GM21576 (cell line): Measurements from ENCODE around the gene HDGFL1.

ENCODE experiments used
- ATAC-seq: cut with Tn5 transposase; IDR thresholded peaks from one replicate; pipeline ENCODE4 v1.9.1; 2021; ENCODE audit warnings: mild to moderate bottlenecking, moderate library complexity; ENCODE audit not compliant: unreplicated experiment

HDGFL1 gene

DNA sequence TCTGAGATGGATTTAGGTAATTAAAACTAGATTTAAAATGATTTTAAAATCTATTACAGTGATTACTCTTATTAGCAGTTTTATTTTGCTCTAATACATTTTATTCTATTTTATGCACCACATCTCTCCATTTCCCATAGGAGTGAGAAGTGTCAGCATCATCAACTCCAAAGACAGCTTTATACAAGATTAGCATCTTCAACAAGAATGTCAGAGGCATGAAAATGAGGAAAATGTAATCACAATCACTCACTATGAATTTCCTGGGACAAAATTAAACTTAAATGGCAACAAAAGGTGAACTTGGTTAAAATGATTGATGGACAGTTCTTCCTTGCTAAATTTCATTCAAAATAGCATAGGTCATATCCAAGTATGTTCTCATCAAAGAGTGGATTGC lies 19.8 kb downstream of the HDGFL1 start:
- no peak for ATAC-seq

DNA sequence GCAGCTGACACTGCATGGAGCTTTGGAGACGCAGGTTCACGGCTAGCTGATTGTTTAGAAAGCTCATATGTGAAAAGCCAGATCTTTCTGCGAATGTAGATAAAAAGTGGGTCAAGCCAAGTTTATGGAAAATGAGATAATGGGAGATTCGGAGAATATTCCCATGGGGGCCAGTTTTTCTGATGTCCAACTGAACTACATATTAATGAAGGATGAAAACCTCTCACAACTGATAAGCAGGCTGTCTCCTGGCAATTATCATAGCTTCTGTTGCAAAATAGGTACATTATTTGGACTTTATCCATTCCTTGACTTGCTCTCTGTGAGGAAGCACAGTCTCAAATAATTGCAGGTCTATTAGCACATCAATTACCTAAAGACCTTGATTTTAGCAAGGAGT lies 21.1 kb downstream of the HDGFL1 start:
- no peak for ATAC-seq

DNA sequence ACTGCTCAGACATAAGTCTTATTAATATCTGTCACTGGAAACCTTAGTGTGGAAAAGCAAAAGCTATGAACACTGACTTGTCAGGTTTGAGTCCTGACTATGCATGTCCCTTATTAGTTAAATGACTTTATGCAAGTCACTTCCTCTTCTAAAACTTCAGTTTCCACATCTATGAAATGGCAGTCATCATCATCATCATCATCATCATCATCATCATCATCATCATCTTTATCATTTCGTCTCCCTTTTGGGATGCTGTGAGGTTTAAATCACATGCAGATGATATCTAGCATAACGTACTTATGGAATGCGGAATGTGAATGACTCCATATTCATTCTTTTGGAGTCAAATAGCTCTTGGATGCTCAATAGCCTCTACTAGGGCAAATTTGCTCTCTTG lies 24.5 kb downstream of the HDGFL1 start:
- no peak for ATAC-seq

- no peak for ATAC-seq
Measured at GRCh38 chr6:22596011-22596410, 26.6 kb downstream of the HDGFL1 start.

- ATAC-seq = no peak
Measured at GRCh38 chr6:22598339-22598738, 29.0 kb downstream of the HDGFL1 start.

DNA sequence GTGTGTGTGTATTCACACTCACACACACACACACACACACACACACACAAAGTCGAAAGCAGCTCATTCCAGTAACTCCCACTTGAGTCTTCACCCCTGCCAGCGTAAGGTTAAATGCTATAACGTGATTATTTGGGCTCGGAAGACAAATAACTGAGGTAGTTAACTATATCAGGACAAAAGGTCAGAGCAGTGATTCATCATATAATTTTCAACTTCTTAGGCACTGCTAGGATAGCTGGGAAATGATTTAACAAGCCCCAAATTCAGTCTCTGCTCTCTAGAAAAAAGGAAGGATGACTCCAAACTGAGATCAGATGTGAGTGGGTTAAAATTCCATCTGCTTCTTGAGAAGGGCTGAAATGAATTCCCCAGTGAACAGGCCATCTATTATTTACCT lies 30.7 kb downstream of the HDGFL1 start:
- no peak for ATAC-seq

DNA sequence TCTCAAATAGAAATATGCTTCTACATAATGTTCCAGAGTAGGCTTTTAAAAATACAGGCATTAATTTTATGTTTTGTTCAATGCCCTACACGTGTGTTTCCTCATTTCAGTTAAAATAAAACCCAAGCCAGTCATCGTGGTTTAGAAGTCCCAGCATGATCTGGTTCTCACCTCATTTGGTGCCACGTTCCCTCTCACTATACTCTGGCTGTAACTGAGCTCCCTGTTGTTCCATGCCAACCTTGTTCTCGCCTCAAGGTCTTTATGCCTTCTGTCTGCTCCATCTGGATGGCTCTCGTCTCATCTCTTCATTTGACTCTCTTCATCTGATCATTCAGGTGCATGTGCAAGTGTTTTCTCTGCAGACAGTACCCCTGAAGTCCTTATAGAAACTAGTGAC lies 32.6 kb downstream of the HDGFL1 start:
- ATAC-seq = no peak

DNA sequence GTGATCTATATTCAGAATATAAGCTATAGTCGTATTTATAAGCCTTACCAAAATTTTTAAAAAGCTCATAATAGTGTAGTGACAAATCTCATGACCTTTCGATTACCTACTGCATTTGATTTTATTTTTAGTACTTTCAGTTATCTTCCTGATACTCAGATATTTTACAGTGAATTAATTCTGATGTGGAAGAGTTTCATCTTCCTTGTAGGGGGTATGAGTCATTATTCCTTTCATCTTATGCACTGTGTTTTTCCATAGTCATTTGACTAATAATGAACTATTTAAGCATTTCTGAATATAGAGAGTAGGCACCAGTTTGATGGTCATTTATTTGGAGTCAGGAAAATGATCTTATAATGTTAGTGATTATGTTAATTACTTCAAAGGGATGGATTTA lies 36.4 kb downstream of the HDGFL1 start:
- no peak for ATAC-seq

DNA sequence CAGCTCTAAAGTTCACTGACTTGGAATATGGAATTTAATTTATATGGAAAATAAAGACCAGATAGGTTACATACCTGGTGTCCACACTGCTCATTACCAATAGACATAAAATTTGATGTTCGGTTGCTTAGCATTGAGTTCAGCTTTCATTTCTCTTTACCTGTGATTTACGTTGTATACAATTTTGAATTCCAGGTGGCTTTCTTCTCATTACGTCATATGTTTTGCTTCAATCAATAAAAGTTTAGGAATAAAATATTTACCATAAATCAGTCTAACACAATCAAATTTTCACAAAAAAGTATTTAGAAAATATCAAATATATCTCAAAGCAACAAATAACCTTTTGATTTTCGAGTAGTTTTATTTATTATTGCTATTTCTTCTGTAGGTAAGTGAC lies 40.8 kb downstream of the HDGFL1 start:
- no peak for ATAC-seq

DNA sequence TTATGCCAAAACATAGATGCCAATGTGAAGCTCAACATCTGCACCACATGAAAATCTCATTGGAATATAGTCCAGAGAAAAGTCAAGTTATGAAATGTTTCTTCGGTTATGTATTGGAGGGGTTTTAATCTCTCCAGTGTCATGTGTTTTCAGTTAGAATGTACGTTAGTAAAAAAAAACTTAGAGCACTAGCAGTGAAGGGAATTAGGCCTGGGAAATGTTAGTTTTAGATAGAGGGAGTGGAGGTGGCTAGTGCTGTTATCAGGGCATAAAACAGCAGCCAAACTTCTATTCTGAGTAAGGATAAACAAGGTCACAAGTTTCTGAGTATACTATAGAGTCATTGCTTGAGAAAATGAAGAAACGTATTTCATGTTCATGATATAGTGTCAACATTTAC lies 42.9 kb downstream of the HDGFL1 start:
- ATAC-seq = no peak

- ATAC-seq = no peak
Measured at GRCh38 chr6:22613051-22613450, 43.7 kb downstream of the HDGFL1 start.

- ATAC-seq = no peak
Measured at GRCh38 chr6:22613695-22614094, 44.3 kb downstream of the HDGFL1 start.

- ATAC-seq = no peak
Measured at GRCh38 chr6:22614547-22614946, 45.2 kb downstream of the HDGFL1 start.

DNA sequence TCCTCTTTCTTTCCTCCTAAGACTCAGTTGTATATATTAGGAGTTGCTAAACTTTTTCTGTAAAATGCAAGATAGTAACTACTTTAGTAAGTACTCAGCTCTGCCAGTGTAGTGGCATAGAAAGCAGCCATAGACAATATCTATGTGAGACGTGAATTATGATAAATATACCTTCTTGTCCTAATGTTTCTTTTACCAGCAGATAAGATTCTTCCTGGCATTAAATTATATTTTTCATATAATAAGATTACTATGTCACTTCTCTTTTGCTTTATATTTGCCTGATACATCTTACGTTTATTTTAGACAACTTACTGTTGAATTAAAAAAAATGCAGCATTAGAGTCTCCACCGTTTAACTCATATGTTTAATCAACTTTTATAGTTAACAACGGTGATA lies 51.7 kb downstream of the HDGFL1 start:
- ATAC-seq = no peak
